Mucosa of descending colon (tissue), 3 donors: ENCODE results near the gene TMEM178B. TPM values are rescaled to one million over a fixed set of nuclear protein-coding genes. Genes with fewer than 3 reads are reported as not detected.

Experiments used
- ATAC-seq: fragments of 200-7000 bp; cut with Tn5 transposase; one replicate; pipeline ENCODE4 v1.9.1; 2020; ENCODE audit warnings: mild to moderate bottlenecking, moderate library complexity
- DNase-seq, 3 donors: peaks; one replicate each; pipeline ENCODE4 v3.0.0-alpha.2; 2020
- H3K36me3 ChIP-seq: fragments of 200-600 bp; one replicate; pipeline ENCODE4 v1.8.0; 2021; ENCODE audit warnings: low read depth, mild to moderate bottlenecking
- H3K4me1 ChIP-seq: fragments of 200-600 bp; one replicate; pipeline ENCODE4 v1.8.0; 2021; ENCODE audit warnings: low read depth, mild to moderate bottlenecking
- H3K4me3 ChIP-seq: fragments of 200-600 bp; one replicate; pipeline ENCODE4 v1.8.0; 2021; ENCODE audit warnings: mild to moderate bottlenecking
- H3K9me3 ChIP-seq: fragments of 200-600 bp; one replicate; pipeline ENCODE4 v1.8.0; 2021; ENCODE audit warnings: mild to moderate bottlenecking
- intact Hi-C, 2 donors: fragments of 100-400 bp; cut with DNase I in 1 of 2; cut with micrococcal nuclease in 1 of 2; formaldehyde crosslinking; loops; one replicate each; pipeline versions ENCODE4 v1.11.0 to v1.11.1; 2022; cut with DNase I, micrococcal nuclease
- total RNA-seq, 3 donors: library from RNA; stranded (reverse); fragmentation: NEBNext Ultra II Directional in 2 of 3; extraction: Animal tissue kit (Norgen Biotek cat#: 25700) in 2 of 3; gene quantifications; one replicate each; pipeline versions ENCODE4 v1.2.1 to v1.2.4, GENCODE V29; 2021 to 2023
- TF ChIP-seq, protein P1 (sequence below): fragments of 200-600 bp; IDR thresholded peaks from one replicate; pipeline ENCODE4 v1.8.0; 2022; ENCODE audit warnings: antibody characterized with exemption, mild to moderate bottlenecking
- donor health status: DM: no; HTN: no; CAD: no; lungs with moderate emphysema.
- donor health status: DM: no; HTN: no; CAD: no.
- donor health status: DM: no; HTN: yes; CAD: no.

TMEM178B gene
- total RNA-seq, 3 donors from 2014 or later: 0.22 to 2.0 (median 0.32) TPM

DNA sequence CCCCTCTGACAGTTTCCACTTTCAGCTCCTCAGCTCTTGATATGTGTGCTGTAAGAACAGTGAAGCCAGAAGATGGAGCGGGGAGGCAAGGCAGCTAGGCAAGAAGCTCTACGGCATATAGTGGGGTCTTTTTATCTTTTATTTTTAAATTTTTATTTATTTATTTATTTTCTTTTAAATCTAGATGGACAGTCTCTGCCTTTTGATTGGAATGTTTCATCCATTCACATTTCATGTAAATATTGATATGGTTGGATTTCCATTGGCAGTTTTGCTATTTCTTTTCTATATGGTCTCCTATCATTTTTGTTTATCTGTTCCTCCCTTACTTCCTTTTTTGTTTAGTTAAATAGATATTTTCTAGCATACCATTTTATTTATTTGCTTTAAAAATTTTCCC, 183.7 kb downstream of the TMEM178B start:
- TF ChIP-seq, protein P1, sequence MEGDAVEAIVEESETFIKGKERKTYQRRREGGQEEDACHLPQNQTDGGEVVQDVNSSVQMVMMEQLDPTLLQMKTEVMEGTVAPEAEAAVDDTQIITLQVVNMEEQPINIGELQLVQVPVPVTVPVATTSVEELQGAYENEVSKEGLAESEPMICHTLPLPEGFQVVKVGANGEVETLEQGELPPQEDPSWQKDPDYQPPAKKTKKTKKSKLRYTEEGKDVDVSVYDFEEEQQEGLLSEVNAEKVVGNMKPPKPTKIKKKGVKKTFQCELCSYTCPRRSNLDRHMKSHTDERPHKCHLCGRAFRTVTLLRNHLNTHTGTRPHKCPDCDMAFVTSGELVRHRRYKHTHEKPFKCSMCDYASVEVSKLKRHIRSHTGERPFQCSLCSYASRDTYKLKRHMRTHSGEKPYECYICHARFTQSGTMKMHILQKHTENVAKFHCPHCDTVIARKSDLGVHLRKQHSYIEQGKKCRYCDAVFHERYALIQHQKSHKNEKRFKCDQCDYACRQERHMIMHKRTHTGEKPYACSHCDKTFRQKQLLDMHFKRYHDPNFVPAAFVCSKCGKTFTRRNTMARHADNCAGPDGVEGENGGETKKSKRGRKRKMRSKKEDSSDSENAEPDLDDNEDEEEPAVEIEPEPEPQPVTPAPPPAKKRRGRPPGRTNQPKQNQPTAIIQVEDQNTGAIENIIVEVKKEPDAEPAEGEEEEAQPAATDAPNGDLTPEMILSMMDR: no peak
- Histone ChIP-seq H3K36me3 (no peaks in the 10 kb centered on the region), H3K4me1 (no peaks in the 10 kb centered on the region), H3K9me3 (peaks cover 6% of the 10 kb centered on the region), H3K4me3 (no peak overlapping the region)
- intact Hi-C loops: no loop called here
- ATAC-seq (no peak), DNase-seq (no peak)

DNA sequence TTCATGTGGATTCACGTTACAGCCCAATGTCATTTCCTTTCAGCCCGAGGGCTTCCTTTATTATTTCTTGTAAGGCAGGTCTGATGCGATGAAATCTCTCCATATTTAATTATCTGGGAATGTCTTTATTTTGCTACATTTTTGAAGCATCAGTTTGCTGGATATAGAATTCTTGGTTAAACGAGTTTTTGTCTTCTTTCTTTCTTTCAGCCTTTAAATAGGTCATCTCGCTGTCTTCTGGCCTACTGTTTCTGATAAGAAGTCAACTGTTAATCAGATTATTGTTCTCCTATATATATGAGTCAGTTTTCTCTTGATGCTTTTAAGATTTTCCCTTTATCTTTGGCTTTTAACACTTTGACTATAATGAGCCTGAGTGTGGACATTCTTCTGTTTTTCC, 184.7 kb downstream of the TMEM178B start:
- Histone ChIP-seq H3K9me3 (peaks cover 6% of the 10 kb centered on the region), H3K4me3 (no peak overlapping the region), H3K4me1 (no peaks in the 10 kb centered on the region), H3K36me3 (no peaks in the 10 kb centered on the region)
- intact Hi-C loops: no loop called here
- TF ChIP-seq, protein P1: no peak
- ATAC-seq (no peak), DNase-seq (no peak)

DNA sequence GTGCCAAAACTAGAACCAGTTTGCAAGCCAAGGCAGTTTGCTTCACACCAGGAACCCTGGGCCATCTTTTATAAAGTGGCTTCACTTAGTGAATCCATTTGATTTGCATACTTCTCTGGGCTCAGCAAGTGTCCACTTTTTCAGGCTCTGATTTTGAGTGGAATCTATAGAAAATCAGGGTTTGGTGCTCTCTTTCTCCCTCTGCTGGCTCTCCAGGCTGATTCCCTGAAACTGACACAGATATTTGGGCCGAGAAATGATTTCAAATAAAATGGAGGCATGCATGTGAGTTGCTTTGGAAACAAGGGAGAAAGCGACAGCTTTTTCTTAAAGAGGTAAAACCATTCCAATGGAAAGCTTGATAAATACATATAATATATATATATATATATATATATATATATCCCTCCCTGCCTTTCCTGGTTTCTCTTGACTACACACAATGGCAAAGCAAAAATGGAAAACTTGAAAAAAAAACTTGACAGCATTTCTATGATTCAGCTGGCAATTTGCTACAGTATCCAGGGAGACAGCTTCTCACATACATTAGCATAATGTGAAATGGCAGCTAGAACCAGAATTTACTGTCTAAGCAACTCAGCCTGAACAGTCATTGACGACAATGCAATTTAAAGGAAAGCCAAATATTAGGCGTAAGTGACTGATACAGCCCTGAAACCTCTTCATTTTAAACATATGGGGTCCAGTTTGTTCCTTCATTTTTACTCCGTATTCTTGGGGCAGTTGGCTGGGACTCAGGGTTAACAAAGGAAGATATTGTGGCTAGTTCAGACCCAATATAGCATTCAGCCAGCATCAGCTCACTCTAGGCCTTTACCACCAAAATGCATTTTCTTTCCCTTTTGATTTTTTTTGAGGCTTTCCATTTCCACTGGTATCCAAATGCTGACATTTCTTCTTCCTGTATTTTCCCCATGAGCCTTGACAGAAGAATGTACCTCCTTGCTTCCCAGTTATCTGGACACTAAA, 188.5 kb downstream of the TMEM178B start:
- intact Hi-C loops: no loop called here
- TF ChIP-seq, protein P1: no peak
- Histone ChIP-seq H3K36me3 (no peaks in the 10 kb centered on the region), H3K4me1 (no peaks in the 10 kb centered on the region), H3K9me3 (peaks cover 6% of the 10 kb centered on the region), H3K4me3 (no peak overlapping the region)
- ATAC-seq (no peak), DNase-seq (no peak)

DNA sequence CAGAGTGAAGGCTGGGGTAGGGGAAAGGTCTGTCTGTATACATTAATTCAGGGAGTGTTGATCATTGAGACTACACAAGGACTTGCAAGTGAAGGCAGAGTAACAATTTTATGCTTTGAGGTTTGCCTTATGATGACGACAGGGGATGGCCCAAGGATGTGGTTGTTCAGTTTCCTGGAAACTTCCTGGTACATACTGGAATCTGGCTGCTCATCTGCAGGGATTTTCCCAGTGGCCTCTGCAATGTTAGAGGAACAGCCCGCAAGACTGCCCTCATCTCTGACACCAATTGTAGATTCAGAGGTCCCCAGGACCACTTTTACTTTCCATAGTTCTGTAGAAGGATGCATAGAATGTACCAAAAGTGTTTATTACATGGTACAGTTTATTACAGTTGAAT, 189.6 kb downstream of the TMEM178B start:
- TF ChIP-seq, protein P1: no peak
- Histone ChIP-seq H3K4me1 (no peaks in the 10 kb centered on the region), H3K4me3 (no peak overlapping the region), H3K36me3 (no peaks in the 10 kb centered on the region), H3K9me3 (peaks cover 2% of the 10 kb centered on the region)
- ATAC-seq: no peak
- DNase-seq: no peak
- intact Hi-C loops: no loop called here

DNA sequence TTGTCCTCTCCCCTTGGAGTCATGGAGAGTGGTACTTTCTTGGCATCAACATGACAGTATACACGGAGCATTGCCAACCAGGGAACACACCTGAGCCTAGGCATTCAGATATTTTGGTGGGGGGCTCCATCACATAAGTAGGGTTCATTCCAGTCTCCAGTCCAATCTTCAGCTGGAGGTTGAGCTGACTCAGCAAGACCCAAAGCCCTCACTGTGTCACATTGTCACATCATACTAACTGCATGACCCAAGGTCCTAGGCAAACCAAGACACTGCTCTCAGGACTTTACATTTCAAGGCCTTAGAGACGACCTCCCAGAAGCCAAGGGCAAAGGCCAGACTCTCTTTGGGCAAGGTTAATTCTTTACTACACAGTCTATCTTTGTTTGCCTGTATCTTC, 190.1 kb downstream of the TMEM178B start:
- no peak overlapping the region for H3K4me3 ChIP-seq
- intact Hi-C loops: no loop called here
- H3K36me3 ChIP-seq: no peaks in the 10 kb centered on the region
- DNase-seq (no peak), ATAC-seq (no peak)
- TF ChIP-seq, protein P1: no peak
- H3K9me3 ChIP-seq: no peaks in the 10 kb centered on the region
- no peaks in the 10 kb centered on the region for H3K4me1 ChIP-seq
